IMR-90 (cell line): ENCODE measurements around the gene ELFN2. TPM values are rescaled to one million over a fixed set of nuclear protein-coding genes. Genes with fewer than 3 reads are reported as not detected.

Experiments used
- ATAC-seq: fragments of 200-7000 bp; cut with Tn5 transposase; 2 replicates; pipeline ENCODE4 v1.9.1; 2020; ENCODE audit warnings: low read depth, mild to moderate bottlenecking, moderate library complexity
- BruUV-seq: library from RNA; stranded (reverse); fragments of 400-500 nt; replicated peaks from 2 replicates; lab custom pipeline; 2021; lab: Mats Ljungman, UMichigan
- CTCF ChIA-PET: fragments of 300-600 bp; formaldehyde crosslinking; extraction: SDS; loops from one replicate; lab custom pipeline; 2021; ENCODE audit warnings: antibody characterized with exemption; lab: Yijun Ruan, JAX
- POLR2A ChIA-PET: fragments of 300-600 bp; sonication (Branson Sonifier 250); formaldehyde crosslinking; loops from one replicate; lab custom pipeline; 2022; ENCODE audit warnings: antibody characterized with exemption; ENCODE audit not compliant: unreplicated experiment; lab: Charles Lee
- DNase-seq: peaks from one replicate; pipeline ENCODE4 v3.0.0; 2013
- H2AFZ ChIP-seq: replicated peaks from 2 replicates; pipeline ENCODE3; 2013; ENCODE audit warnings: low read length, mild to moderate bottlenecking; ENCODE audit not compliant: poor library complexity
- H2AK5ac ChIP-seq: 2 replicates; pipeline ENCODE4 v1.6.1; 2013; ENCODE audit warnings: low read depth, low read length, inconsistent platforms
- H2AK9ac ChIP-seq: replicated peaks from 2 replicates; pipeline ENCODE3; 2013; ENCODE audit warnings: mild to moderate bottlenecking, low read depth, low read length, moderate library complexity; ENCODE audit not compliant: poor library complexity
- H2BK120ac ChIP-seq: 2 replicates; pipeline ENCODE4 v1.6.1; 2013; ENCODE audit warnings: low read depth, low read length, inconsistent platforms
- H2BK15ac ChIP-seq: 3 replicates; pipeline ENCODE4 v1.6.1; 2013; ENCODE audit warnings: low read depth, low read length, inconsistent platforms
- H2BK20ac ChIP-seq: 2 replicates; pipeline ENCODE4 v1.6.1; 2013; ENCODE audit warnings: low read depth, mild to moderate bottlenecking, inconsistent platforms, low read length, moderate library complexity
- H2BK5ac ChIP-seq: 2 replicates; pipeline ENCODE4 v1.6.1; 2013; ENCODE audit warnings: mild to moderate bottlenecking, low read depth, low read length, inconsistent platforms; ENCODE audit not compliant: poor library complexity, severe bottlenecking
- H3K14ac ChIP-seq: replicated peaks from 2 replicates; pipeline ENCODE4 v1.6.1; 2013; ENCODE audit warnings: low read depth, low read length, inconsistent platforms
- H3K18ac ChIP-seq: 2 replicates; pipeline ENCODE4 v1.6.1; 2013; ENCODE audit warnings: low read depth, low read length, control low read depth
- H3K23ac ChIP-seq: 2 replicates; pipeline ENCODE4 v1.6.1; 2013; ENCODE audit warnings: low read depth, low read length, inconsistent platforms
- H3K27ac ChIP-seq: 2 replicates; pipeline ENCODE4 v1.5.1; 2013; ENCODE audit warnings: mild to moderate bottlenecking, control low read depth, low read length; ENCODE audit not compliant: insufficient read depth
- H3K27me3 ChIP-seq: 2 replicates; pipeline ENCODE4 v1.6.1; 2013; ENCODE audit warnings: low read length; ENCODE audit not compliant: control insufficient read depth, insufficient read depth
- H3K36me3 ChIP-seq: 2 replicates; pipeline ENCODE4 v1.6.1; 2013; ENCODE audit warnings: low read length, mixed read lengths; ENCODE audit not compliant: control insufficient read depth, insufficient read depth
- H3K4ac ChIP-seq: 2 replicates; pipeline ENCODE4 v1.6.1; 2013; ENCODE audit warnings: low read depth, low read length, inconsistent platforms
- H3K4me1 ChIP-seq: 2 replicates; pipeline ENCODE4 v1.6.1; 2013; ENCODE audit warnings: low read length, mixed read lengths; ENCODE audit not compliant: control insufficient read depth, insufficient read depth
- H3K4me2 ChIP-seq: 2 replicates; pipeline ENCODE4 v1.6.1; 2013; ENCODE audit warnings: low read depth, mild to moderate bottlenecking, control low read depth, low read length, moderate library complexity
- H3K4me3 ChIP-seq: 2 replicates; pipeline ENCODE4 v1.5.1; 2013; ENCODE audit warnings: low read depth, mild to moderate bottlenecking, control low read depth, low read length, moderate library complexity; ENCODE audit not compliant: insufficient read depth
- H3K56ac ChIP-seq: 2 replicates; pipeline ENCODE4 v1.6.1; 2013; ENCODE audit warnings: low read length, inconsistent platforms; ENCODE audit not compliant: insufficient read depth; ENCODE audit errors: extremely low read depth
- H3K79me1 ChIP-seq, 2 experiments: 2 replicates each; pipeline ENCODE4 v1.6.1; 2013; ENCODE audit warnings: low read length in 2 of 2, inconsistent platforms in 1 of 2, low read depth in 1 of 2
- H3K9ac ChIP-seq: 2 replicates; pipeline ENCODE4 v1.6.1; 2013; ENCODE audit warnings: low read depth, low read length, control low read depth
- H3K9me1 ChIP-seq: 2 replicates; pipeline ENCODE4 v1.6.1; 2013; ENCODE audit warnings: low read length, inconsistent platforms; ENCODE audit not compliant: insufficient read depth
- H3K9me3 ChIP-seq: 2 replicates; pipeline ENCODE4 v1.6.1; 2013; ENCODE audit warnings: low read length; ENCODE audit not compliant: control insufficient read depth, insufficient read depth
- H4K20me1 ChIP-seq: 2 replicates; pipeline ENCODE4 v1.6.1; 2013; ENCODE audit warnings: low read length, inconsistent platforms; ENCODE audit not compliant: insufficient read depth
- H4K5ac ChIP-seq: 2 replicates; pipeline ENCODE4 v1.6.1; 2013; ENCODE audit warnings: mild to moderate bottlenecking, low read depth, low read length, control low read depth
- H4K8ac ChIP-seq, 2 experiments: 2 replicates each; pipeline ENCODE4 v1.6.1; 2013; ENCODE audit warnings: low read depth in 2 of 2, low read length in 2 of 2, control low read depth in 1 of 2, inconsistent platforms in 1 of 2
- H4K91ac ChIP-seq: 2 replicates; pipeline ENCODE4 v1.6.1; 2013; ENCODE audit warnings: low read depth, low read length, inconsistent platforms; ENCODE audit not compliant: insufficient read depth
- BHLHE40 ChIP-seq: fragments of 150-350 bp; IDR thresholded peaks from 2 replicates; pipeline ENCODE4 v1.6.1; 2016; ENCODE audit warnings: mild to moderate bottlenecking, low read depth, low read length
- CEBPB ChIP-seq: IDR thresholded peaks from 2 replicates; pipeline ENCODE4 v1.6.1; 2012; ENCODE audit warnings: low read depth, low read length, improper control_type of control experiment
- CHD1 ChIP-seq: IDR thresholded peaks from 2 replicates; pipeline ENCODE4 v1.6.1; 2012; ENCODE audit warnings: low read depth, low read length, improper control_type of control experiment
- FOS ChIP-seq: fragments of 150-350 bp; IDR thresholded peaks from 2 replicates; pipeline ENCODE4 v1.6.1; 2016; ENCODE audit warnings: low read depth, low read length
- MXI1 ChIP-seq: IDR thresholded peaks from 2 replicates; pipeline ENCODE4 v1.6.1; 2012; ENCODE audit warnings: low read depth, mild to moderate bottlenecking, low read length, moderate library complexity, borderline replicate concordance
- NFE2L2 ChIP-seq: fragments of 150-350 bp; IDR thresholded peaks from 2 replicates; pipeline ENCODE4 v1.6.1; 2016; ENCODE audit warnings: low read depth, mild to moderate bottlenecking, low read length
- POLR2A ChIP-seq: IDR thresholded peaks from 2 replicates; pipeline ENCODE4 v1.6.1; 2012; ENCODE audit warnings: mild to moderate bottlenecking, low read depth, low read length
- RAD21 ChIP-seq: IDR thresholded peaks from 2 replicates; pipeline ENCODE4 v1.6.1; 2012; ENCODE audit warnings: low read length, improper control_type of control experiment
- RCOR1 ChIP-seq: IDR thresholded peaks from 2 replicates; pipeline ENCODE4 v1.6.1; 2012; ENCODE audit warnings: mild to moderate bottlenecking, low read length, improper control_type of control experiment; ENCODE audit not compliant: insufficient replicate concordance
- RFX5 ChIP-seq: IDR thresholded peaks from 2 replicates; pipeline ENCODE4 v1.8.0; 2012; ENCODE audit warnings: low read depth, mild to moderate bottlenecking, low read length, moderate library complexity
- SMC3 ChIP-seq: fragments of 150-350 bp; IDR thresholded peaks from 2 replicates; pipeline ENCODE4 v1.6.1; 2016; ENCODE audit warnings: low read depth, mild to moderate bottlenecking, antibody characterized with exemption, low read length, moderate library complexity
- USF2 ChIP-seq: fragments of 150-350 bp; IDR thresholded peaks from 2 replicates; pipeline ENCODE4 v1.6.1; 2017; ENCODE audit warnings: mild to moderate bottlenecking, antibody characterized with exemption, low read length, low read depth
- WGBS, 2 experiments: methylation state at CpG; one replicate each; pipeline versions ENCODE4 v1.1.5 to v1.1.7; 2013; ENCODE audit warnings: missing lambda C conversion rate in 2 of 2; ENCODE audit not compliant: insufficient read length in 1 of 2; ENCODE audit errors: extremely low coverage in 2 of 2; 5-methylcytosine and 5-hydroxymethylcytosine counted together
- dilution Hi-C: fragments of 300-500 bp; cut with HindIII; formaldehyde crosslinking; loops from one replicate; pipeline ENCODE4 v1.14.3; 2018; ENCODE audit warnings: low sequenced_read_pairs; ENCODE audit not compliant: unreplicated experiment
- in situ Hi-C: fragments of 300-500 bp; cut with MboI; formaldehyde crosslinking; loops from 3 replicates; pipeline ENCODE4 v1.14.3; 2019; ENCODE audit warnings: low sequenced_read_pairs, inconsistent platforms, mixed read lengths
- intact Hi-C: fragments of 100-400 bp; cut with micrococcal nuclease; formaldehyde crosslinking; loops from 2 replicates; pipeline ENCODE4 v1.10.0; 2022
- polyA plus RNA-seq, 3 experiments: library from polyadenylated mRNA; depleted of rRNA; stranded (reverse); fragments of >200 nt; gene quantifications; 2 replicates each; pipeline ENCODE4 v1.2.3, GENCODE V29; 2012; ENCODE audit warnings: low replicate concordance in 1 of 3
- total RNA-seq: library from RNA; depleted of rRNA; stranded (reverse); fragments of >200 nt; gene quantifications from 2 replicates; pipeline ENCODE4 v1.2.3, GENCODE V29; 2012
- TF ChIP-seq, protein P1 (sequence below): fragments of 150-350 bp; IDR thresholded peaks from 2 replicates; pipeline ENCODE4 v1.6.1; 2016; ENCODE audit warnings: low read depth, mild to moderate bottlenecking, low read length, moderate library complexity, borderline replicate concordance

Gene ELFN2
- total and polyA plus RNA-seq, 2 of the 4 experiments (the other 2 are of a cell fraction): 0.72 to 5.0 TPM

DNA sequence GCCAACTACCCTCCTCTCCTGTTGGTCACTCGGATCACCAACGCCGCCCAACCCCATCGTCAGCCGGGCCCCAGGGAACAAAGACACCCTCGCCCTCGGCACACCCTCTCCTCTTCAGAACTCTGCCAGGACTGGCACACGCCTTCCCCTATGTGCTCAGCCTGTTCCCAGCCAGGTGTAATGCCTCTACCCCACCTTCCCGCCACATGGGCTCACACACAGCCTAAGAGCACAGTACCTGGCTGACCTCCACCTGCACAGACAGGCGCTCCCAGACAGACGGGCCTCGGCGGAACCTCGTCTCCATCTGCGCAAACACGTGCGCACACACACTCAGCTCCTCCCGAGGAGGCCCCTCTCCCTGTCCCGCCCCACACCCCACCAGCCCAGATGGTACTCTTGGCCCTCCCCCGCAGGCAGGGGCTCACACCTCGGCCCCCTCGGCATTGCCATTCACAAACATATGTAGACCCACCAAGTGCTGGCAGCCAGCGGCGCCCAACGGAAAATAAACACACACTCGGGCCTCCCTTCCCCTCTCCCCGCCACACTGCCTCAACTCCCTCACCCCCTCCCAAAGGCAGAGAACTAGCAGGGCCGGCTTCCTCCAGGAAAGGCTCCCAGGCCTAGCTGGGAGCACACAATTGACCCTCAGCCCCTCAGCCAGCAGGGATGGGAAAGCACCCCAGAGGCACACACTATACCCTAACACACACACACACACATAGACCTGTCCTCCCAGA, 8.5 kb downstream of the ELFN2 start:
- peaks cover 0 to 12% of the 10 kb centered on the region in 2 experiments; a peak in 2 of 4 replicates for H3K79me1 ChIP-seq
- BruUV-seq: no TSS peak
- no peak overlapping the region for H3K27ac ChIP-seq
- peaks cover 43% of the 10 kb centered on the region for H4K20me1 ChIP-seq
- H3K23ac ChIP-seq: 0 out of 2 replicates have a peak overlapping the region, but pooled peaks have one; percentile 10
- peak overlapping the region; percentile 43 for H2AK5ac ChIP-seq
- H3K18ac ChIP-seq: no peak overlapping the region
- H3K56ac ChIP-seq: no peak overlapping the region
- no peaks in the 10 kb centered on the region for H3K9me1 ChIP-seq
- ATAC-seq (no peak), DNase-seq (no peak)
- WGBS, 2 experiments: 77% methylated on average over 11 of the region's 28 CpGs; no CpG with 5 or more reads in 1 of the 2 experiments
- H3K4me1 ChIP-seq: peaks cover 7% of the 10 kb centered on the region
- ChIA-PET POLR2A (no interaction called here), CTCF (no interaction called here)
- H2AK9ac ChIP-seq: no peak overlapping the region
- H2BK15ac ChIP-seq: no peak overlapping the region
- in situ Hi-C loops (no loop called here), intact Hi-C loops (no loop called here), dilution Hi-C loops (no loop called here)
- no peak overlapping the region for H2BK20ac ChIP-seq
- no peak overlapping the region for H4K91ac ChIP-seq
- TF ChIP-seq CEBPB (no peak), RFX5 (no peak), SMC3 (no peak), RCOR1 (no peak), NFE2L2 (no peak), USF2 (no peak), BHLHE40 (no peak), POLR2A (no peak), RAD21 (no peak), CHD1 (no peak), MXI1 (no peak), FOS (no peak)
- TF ChIP-seq, protein P1, sequence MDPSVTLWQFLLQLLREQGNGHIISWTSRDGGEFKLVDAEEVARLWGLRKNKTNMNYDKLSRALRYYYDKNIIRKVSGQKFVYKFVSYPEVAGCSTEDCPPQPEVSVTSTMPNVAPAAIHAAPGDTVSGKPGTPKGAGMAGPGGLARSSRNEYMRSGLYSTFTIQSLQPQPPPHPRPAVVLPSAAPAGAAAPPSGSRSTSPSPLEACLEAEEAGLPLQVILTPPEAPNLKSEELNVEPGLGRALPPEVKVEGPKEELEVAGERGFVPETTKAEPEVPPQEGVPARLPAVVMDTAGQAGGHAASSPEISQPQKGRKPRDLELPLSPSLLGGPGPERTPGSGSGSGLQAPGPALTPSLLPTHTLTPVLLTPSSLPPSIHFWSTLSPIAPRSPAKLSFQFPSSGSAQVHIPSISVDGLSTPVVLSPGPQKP: no peak
- no peak overlapping the region for H3K4me3 ChIP-seq
- no peak overlapping the region for H2BK5ac ChIP-seq
- H3K9ac ChIP-seq: no peak overlapping the region
- H3K27me3 ChIP-seq: peaks cover 2% of the 10 kb centered on the region; the same call in 1 of the 2 replicates
- H2BK120ac ChIP-seq: no peak overlapping the region
- no peak overlapping the region for H3K4ac ChIP-seq
- no peaks in the 10 kb centered on the region for H3K36me3 ChIP-seq
- no peak overlapping the region for H3K4me2 ChIP-seq
- H2AFZ ChIP-seq: no peak overlapping the region
- no peak overlapping the region; a peak in 1 of 4 replicates for H4K8ac ChIP-seq
- no peaks in the 10 kb centered on the region for H3K9me3 ChIP-seq
- H3K14ac ChIP-seq: no peak overlapping the region
- H4K5ac ChIP-seq: no peak overlapping the region
